OCI-LY1 (cell line): ENCODE results near the gene SYT7.

Experiments used
- H2AFZ ChIP-seq: fragments of 200-600 bp; sonication (generic), shearing (Covaris generic); 2 replicates; pipeline ENCODE4 v1.6.0; 2014; ENCODE audit warnings: antibody characterized with exemption, mild to moderate bottlenecking, low read length
- H3F3A ChIP-seq: fragments of 200-600 bp; sonication (generic), shearing (Covaris generic); 2 replicates; pipeline ENCODE4 v1.6.0; 2014; ENCODE audit warnings: mild to moderate bottlenecking, antibody characterized with exemption, low read length, moderate library complexity; ENCODE audit not compliant: insufficient read depth
- H3K27ac ChIP-seq: fragments of 200-600 bp; sonication (generic); 2 replicates; pipeline ENCODE4 v1.5.1; 2014; ENCODE audit warnings: low read length, mixed run types, mild to moderate bottlenecking, low read depth; ENCODE audit not compliant: poor library complexity, severe bottlenecking
- H3K27me3 ChIP-seq: fragments of 200-600 bp; sonication (generic); 2 replicates; pipeline ENCODE4 v1.6.0; 2014; ENCODE audit warnings: antibody characterized with exemption, mild to moderate bottlenecking, low read length, moderate library complexity; ENCODE audit not compliant: insufficient read depth
- H3K36me3 ChIP-seq: fragments of 200-600 bp; sonication (generic); 2 replicates; pipeline ENCODE4 v1.6.1; 2014; ENCODE audit warnings: mild to moderate bottlenecking, antibody characterized with exemption, low read length, moderate library complexity, mixed read lengths; ENCODE audit not compliant: insufficient read depth
- H3K4me1 ChIP-seq: fragments of 200-600 bp; sonication (generic); 2 replicates; pipeline ENCODE4 v1.5.1; 2014; ENCODE audit warnings: mild to moderate bottlenecking, low read length, moderate library complexity; ENCODE audit not compliant: insufficient read depth, severe bottlenecking
- H3K4me2 ChIP-seq: fragments of 200-600 bp; sonication (generic), shearing (Covaris generic); 2 replicates; pipeline ENCODE4 v1.6.1; 2014; ENCODE audit warnings: low read length
- H3K4me3 ChIP-seq: fragments of 200-600 bp; sonication (generic); 2 replicates; pipeline ENCODE4 v1.5.1; 2014; ENCODE audit warnings: low read length, low read depth, mild to moderate bottlenecking, mixed read lengths; ENCODE audit not compliant: poor library complexity, severe bottlenecking
- H3K79me2 ChIP-seq: fragments of 200-600 bp; shearing (Covaris generic); 2 replicates; pipeline ENCODE4 v1.6.1; 2016; ENCODE audit warnings: mixed run types, low read length, mixed read lengths; ENCODE audit not compliant: insufficient read depth
- H3K9ac ChIP-seq: fragments of 200-600 bp; sonication (generic), shearing (Covaris generic); 2 replicates; pipeline ENCODE4 v1.6.1; 2014; ENCODE audit warnings: mild to moderate bottlenecking, low read length, mixed read lengths
- H3K9me2 ChIP-seq: fragments of 200-600 bp; sonication (generic), shearing (Covaris generic); 2 replicates; pipeline ENCODE4 v1.6.1; 2014; ENCODE audit warnings: low read depth, mild to moderate bottlenecking, low read length, mixed read lengths
- H3K9me3 ChIP-seq: fragments of 200-600 bp; shearing (Covaris generic); 2 replicates; pipeline ENCODE4 v1.6.1; 2014; ENCODE audit warnings: low read length, mixed read lengths
- H4K20me1 ChIP-seq: fragments of 200-600 bp; sonication (generic), shearing (Covaris generic); 2 replicates; pipeline ENCODE4 v1.6.0; 2016; ENCODE audit warnings: mild to moderate bottlenecking, low read length; ENCODE audit not compliant: insufficient read depth
- EZH2 ChIP-seq: fragments of 200-600 bp; sonication (generic), shearing (Covaris generic); IDR thresholded peaks from 2 replicates; pipeline ENCODE4 v1.8.0; 2017; ENCODE audit warnings: borderline replicate concordance, mixed run types, mild to moderate bottlenecking, antibody characterized with exemption, low read length, moderate library complexity, mixed read lengths
- TF ChIP-seq, protein P1 (sequence below): fragments of 200-600 bp; sonication (generic), shearing (Covaris generic); IDR thresholded peaks from 2 replicates; pipeline ENCODE4 v1.5.1; 2017; ENCODE audit warnings: mild to moderate bottlenecking, antibody characterized with exemption, low read length, moderate library complexity, mixed read lengths

The SYT7 gene

DNA sequence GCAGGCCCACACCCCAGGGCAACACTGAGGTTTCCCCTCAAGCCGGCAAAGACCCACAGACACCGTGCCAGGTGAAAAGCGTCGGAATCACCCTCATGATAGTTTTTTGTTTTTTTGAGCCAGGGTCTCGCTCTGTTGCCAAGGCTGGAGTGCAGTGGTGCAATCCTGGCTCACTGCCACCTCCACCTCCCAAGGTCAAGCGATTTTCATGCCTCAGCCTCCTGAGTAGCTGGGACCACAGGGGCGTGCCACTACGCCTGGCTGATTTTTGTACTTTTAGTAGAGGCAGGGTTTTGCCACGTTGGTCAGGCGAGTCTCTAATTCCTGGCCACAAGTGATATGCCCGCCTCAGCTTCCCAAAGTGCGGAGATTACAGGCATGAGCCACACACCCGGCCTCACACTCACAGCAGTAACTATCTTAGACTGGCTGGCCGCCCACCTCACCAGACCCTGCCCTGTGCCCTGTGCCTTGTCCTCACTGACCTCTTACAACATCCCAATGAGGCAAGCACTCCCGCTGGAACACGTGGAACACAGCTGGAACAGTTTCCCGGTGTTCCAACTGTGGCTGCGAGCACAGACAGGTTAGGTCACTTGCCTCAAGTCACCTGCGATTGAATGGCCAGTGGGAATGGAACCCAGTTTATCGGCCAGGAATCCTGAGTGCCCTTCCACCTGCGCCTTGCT lies 51.2 kb downstream of the SYT7 start:
- no peaks in the 10 kb centered on the region for H3K79me2 ChIP-seq
- H3F3A ChIP-seq, result no peaks in the 10 kb centered on the region
- no peaks in the 10 kb centered on the region; the same call in 1 of the 2 replicates for H3K27me3 ChIP-seq
- H3K4me3 ChIP-seq, result no peak overlapping the region
- H3K4me2 ChIP-seq, result no peak overlapping the region
- H3K4me1 ChIP-seq, result no peaks in the 10 kb centered on the region
- no peaks in the 10 kb centered on the region for H3K9me2 ChIP-seq
- H3K36me3 ChIP-seq, result no peaks in the 10 kb centered on the region
- TF ChIP-seq, protein P1, sequence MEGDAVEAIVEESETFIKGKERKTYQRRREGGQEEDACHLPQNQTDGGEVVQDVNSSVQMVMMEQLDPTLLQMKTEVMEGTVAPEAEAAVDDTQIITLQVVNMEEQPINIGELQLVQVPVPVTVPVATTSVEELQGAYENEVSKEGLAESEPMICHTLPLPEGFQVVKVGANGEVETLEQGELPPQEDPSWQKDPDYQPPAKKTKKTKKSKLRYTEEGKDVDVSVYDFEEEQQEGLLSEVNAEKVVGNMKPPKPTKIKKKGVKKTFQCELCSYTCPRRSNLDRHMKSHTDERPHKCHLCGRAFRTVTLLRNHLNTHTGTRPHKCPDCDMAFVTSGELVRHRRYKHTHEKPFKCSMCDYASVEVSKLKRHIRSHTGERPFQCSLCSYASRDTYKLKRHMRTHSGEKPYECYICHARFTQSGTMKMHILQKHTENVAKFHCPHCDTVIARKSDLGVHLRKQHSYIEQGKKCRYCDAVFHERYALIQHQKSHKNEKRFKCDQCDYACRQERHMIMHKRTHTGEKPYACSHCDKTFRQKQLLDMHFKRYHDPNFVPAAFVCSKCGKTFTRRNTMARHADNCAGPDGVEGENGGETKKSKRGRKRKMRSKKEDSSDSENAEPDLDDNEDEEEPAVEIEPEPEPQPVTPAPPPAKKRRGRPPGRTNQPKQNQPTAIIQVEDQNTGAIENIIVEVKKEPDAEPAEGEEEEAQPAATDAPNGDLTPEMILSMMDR, result no peak
- no peak for TF ChIP-seq EZH2
- no peak overlapping the region for H3K27ac ChIP-seq
- H3K9me3 ChIP-seq, result no peaks in the 10 kb centered on the region
- no peak overlapping the region for H3K9ac ChIP-seq
- H4K20me1 ChIP-seq, result no peaks in the 10 kb centered on the region
- no peak overlapping the region for H2AFZ ChIP-seq

- Histone ChIP-seq H3K9me3 (no peaks in the 10 kb centered on the region), H3K4me1 (no peaks in the 10 kb centered on the region), H3K4me3 (no peak overlapping the region), H3K9me2 (no peaks in the 10 kb centered on the region), H3K9ac (no peak overlapping the region), H4K20me1 (no peaks in the 10 kb centered on the region), H3F3A (no peaks in the 10 kb centered on the region), H3K36me3 (no peaks in the 10 kb centered on the region), H2AFZ (no peak overlapping the region), H3K79me2 (no peaks in the 10 kb centered on the region), H3K27ac (no peak overlapping the region), H3K27me3 (peaks cover 5% of the 10 kb centered on the region), H3K4me2 (no peak overlapping the region)
- no peak for TF ChIP-seq EZH2
- TF ChIP-seq, protein P1, result no peak
Measured at GRCh38 chr11:61528114-61528513, 52.8 kb downstream of the SYT7 start.

DNA sequence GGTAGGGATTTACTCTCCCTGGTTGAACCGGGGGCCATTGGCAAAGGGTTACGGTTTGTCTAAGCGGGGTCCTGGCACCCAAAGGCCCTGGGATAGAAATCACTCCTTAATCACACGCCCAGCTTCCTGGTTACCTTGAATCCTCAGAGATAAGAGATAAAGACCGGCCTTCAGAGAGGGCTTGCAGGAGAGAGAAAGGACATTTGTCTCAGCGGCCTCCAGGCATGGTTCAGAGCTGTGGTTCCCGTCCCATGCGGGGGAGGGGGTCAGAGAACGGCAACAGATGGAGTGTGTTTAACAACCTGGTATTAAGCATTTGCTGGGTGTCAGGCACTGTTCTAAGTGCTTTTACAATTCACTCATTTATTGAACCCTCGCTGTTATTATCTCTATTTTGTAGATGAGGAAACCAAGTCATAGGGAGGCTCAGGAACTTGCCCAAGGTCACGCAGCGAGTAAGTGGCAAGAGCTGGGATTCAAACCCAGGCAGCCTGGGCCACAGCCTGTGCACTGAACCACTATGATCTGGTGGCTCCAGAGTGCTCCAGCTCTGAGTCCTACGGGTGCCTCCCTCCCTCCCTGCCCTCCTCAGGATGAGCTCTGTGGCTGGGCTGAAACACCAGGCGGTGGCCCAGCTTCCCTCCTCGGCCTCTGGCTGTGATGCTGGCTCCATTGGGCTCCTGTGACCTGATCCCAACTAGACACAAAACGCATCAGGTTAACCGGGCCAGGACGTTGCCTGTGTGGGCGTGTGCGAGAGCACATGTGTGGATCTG lies 53.7 kb downstream of the SYT7 start:
- no peak overlapping the region for H2AFZ ChIP-seq
- H3K79me2 ChIP-seq, result no peaks in the 10 kb centered on the region
- TF ChIP-seq, protein P1, result no peak
- TF ChIP-seq EZH2, result no peak
- no peak overlapping the region for H3K27ac ChIP-seq
- H3K4me2 ChIP-seq, result no peak overlapping the region
- no peaks in the 10 kb centered on the region for H3K9me3 ChIP-seq
- peaks cover 5% of the 10 kb centered on the region for H3K27me3 ChIP-seq
- H3F3A ChIP-seq, result no peaks in the 10 kb centered on the region
- H4K20me1 ChIP-seq, result no peaks in the 10 kb centered on the region
- no peak overlapping the region for H3K4me3 ChIP-seq
- no peaks in the 10 kb centered on the region for H3K36me3 ChIP-seq
- no peaks in the 10 kb centered on the region for H3K4me1 ChIP-seq
- H3K9me2 ChIP-seq, result no peaks in the 10 kb centered on the region
- H3K9ac ChIP-seq, result no peak overlapping the region
